OCI-LY3 (cell line): Measurements from ENCODE around the gene CHST12.
"Not testable (repeated sequence)": the region's sequence is repeated elsewhere in the genome, so short reads cannot be mapped to it uniquely, and the experiment has no call there.

ENCODE experiments used
- H2AFZ ChIP-seq: fragments of 200-600, 300-600 bp; shearing (Covaris generic); 2 replicates; pipeline ENCODE4 v1.6.0; 2014; ENCODE audit warnings: antibody characterized with exemption, low read depth, low read length
- H3K27ac ChIP-seq: fragments of 200-600, 300-600 bp; sonication (generic); 2 replicates; pipeline ENCODE4 v1.5.1; 2014; ENCODE audit warnings: mild to moderate bottlenecking, low read length, moderate library complexity, mixed read lengths
- H3K27me3 ChIP-seq: fragments of 200-600, 300-600 bp; sonication (generic); 2 replicates; pipeline ENCODE4 v1.6.1; 2014; ENCODE audit warnings: low read depth, low read length, mixed read lengths
- H3K36me3 ChIP-seq: fragments of 200-600, 300-600 bp; sonication (generic); replicated peaks from 2 replicates; pipeline ENCODE3; 2014; ENCODE audit warnings: low read depth, low read length, mixed read lengths
- H3K4me1 ChIP-seq: fragments of 300-600, 200-600 bp; sonication (generic); 2 replicates; pipeline ENCODE4 v1.6.1; 2014; ENCODE audit warnings: low read length, mixed read lengths
- H3K4me2 ChIP-seq: fragments of 200-600, 300-600 bp; sonication (generic); 2 replicates; pipeline ENCODE4 v1.6.1; 2014; ENCODE audit warnings: low read length, mixed read lengths
- H3K4me3 ChIP-seq: fragments of 300-600, 200-600 bp; sonication (generic); 2 replicates; pipeline ENCODE4 v1.5.1; 2014; ENCODE audit warnings: antibody characterized with exemption, mild to moderate bottlenecking, low read length, moderate library complexity
- H3K79me2 ChIP-seq: fragments of 300-600, 200-600 bp; shearing (Covaris generic); 2 replicates; pipeline ENCODE4 v1.6.1; 2014; ENCODE audit warnings: mild to moderate bottlenecking, low read length, mixed read lengths
- H3K9ac ChIP-seq: fragments of 300-600, 200-600 bp; shearing (Covaris generic); 2 replicates; pipeline ENCODE4 v1.6.0; 2014; ENCODE audit warnings: mild to moderate bottlenecking, low read length, moderate library complexity
- H3K9me3 ChIP-seq: fragments of 200-600, 300-600 bp; shearing (Covaris generic); 2 replicates; pipeline ENCODE4 v1.6.1; 2014; ENCODE audit warnings: low read length, mixed read lengths; ENCODE audit not compliant: insufficient read depth
- H4K20me1 ChIP-seq: fragments of 200-600, 300-600 bp; sonication (generic); 2 replicates; pipeline ENCODE4 v1.6.1; 2016; ENCODE audit warnings: low read length, mixed read lengths; ENCODE audit not compliant: insufficient read depth
- EZH2phosphoT487 ChIP-seq: fragments of 200-600 bp; shearing (Covaris generic); IDR thresholded peaks from 2 replicates; pipeline ENCODE4 v1.6.1; 2018; ENCODE audit warnings: antibody characterized with exemption, mixed run types, low read depth
- TF ChIP-seq, protein P1 (sequence below): fragments of 200-600, 300-600 bp; sonication (generic); IDR thresholded peaks from 2 replicates; pipeline ENCODE4 v1.5.1; 2014; ENCODE audit warnings: antibody characterized with exemption, low read length, low read depth

Gene CHST12

DNA sequence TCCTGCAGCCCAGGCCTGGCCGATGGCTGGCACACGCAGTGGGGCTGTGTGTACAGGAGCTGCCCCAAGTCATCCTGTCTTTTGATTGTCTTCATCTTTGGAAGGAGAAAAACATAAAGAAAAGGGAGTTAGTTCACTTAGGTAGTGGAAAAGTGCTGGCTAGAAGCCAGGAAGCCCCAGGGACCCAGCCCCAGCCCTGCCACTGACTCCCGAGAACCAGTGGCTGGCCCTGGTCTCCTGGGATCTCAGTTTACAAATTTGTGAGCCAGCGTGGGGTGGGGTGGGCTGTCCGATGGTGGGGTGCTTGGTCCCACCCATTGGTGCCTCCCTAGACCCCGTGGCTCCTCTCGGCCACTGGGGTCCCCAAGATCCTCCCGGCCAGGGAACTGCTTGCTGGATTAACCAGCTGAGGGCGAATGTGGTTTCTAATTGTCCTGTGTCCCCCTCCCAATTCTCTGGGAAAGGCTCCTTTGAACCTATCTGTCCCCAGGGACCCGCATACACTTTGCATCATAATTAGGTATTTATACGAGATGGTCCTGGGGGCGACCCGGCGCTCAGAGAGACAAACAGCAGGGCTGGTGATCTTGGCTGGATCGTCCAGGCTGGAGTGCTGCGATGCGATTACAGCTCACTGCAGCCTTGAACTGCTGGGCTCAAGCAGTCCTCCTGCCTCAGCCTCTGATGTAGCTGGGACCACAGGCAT, 16.3 kb upstream of the CHST12 start:
- H3K79me2 ChIP-seq, result no peaks in the 10 kb centered on the region
- no peak for TF ChIP-seq EZH2phosphoT487
- TF ChIP-seq, protein P1, sequence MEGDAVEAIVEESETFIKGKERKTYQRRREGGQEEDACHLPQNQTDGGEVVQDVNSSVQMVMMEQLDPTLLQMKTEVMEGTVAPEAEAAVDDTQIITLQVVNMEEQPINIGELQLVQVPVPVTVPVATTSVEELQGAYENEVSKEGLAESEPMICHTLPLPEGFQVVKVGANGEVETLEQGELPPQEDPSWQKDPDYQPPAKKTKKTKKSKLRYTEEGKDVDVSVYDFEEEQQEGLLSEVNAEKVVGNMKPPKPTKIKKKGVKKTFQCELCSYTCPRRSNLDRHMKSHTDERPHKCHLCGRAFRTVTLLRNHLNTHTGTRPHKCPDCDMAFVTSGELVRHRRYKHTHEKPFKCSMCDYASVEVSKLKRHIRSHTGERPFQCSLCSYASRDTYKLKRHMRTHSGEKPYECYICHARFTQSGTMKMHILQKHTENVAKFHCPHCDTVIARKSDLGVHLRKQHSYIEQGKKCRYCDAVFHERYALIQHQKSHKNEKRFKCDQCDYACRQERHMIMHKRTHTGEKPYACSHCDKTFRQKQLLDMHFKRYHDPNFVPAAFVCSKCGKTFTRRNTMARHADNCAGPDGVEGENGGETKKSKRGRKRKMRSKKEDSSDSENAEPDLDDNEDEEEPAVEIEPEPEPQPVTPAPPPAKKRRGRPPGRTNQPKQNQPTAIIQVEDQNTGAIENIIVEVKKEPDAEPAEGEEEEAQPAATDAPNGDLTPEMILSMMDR, result no peak
- no peak overlapping the region for H3K4me2 ChIP-seq
- H3K4me1 ChIP-seq, result no peaks in the 10 kb centered on the region
- no peak overlapping the region for H3K9ac ChIP-seq
- H4K20me1 ChIP-seq, result no peaks in the 10 kb centered on the region
- H2AFZ ChIP-seq, result no peak overlapping the region
- H3K27ac ChIP-seq, result no peak overlapping the region
- no peaks in the 10 kb centered on the region for H3K9me3 ChIP-seq
- no peaks in the 10 kb centered on the region for H3K36me3 ChIP-seq
- no peaks in the 10 kb centered on the region for H3K27me3 ChIP-seq
- H3K4me3 ChIP-seq, result no peak overlapping the region

DNA sequence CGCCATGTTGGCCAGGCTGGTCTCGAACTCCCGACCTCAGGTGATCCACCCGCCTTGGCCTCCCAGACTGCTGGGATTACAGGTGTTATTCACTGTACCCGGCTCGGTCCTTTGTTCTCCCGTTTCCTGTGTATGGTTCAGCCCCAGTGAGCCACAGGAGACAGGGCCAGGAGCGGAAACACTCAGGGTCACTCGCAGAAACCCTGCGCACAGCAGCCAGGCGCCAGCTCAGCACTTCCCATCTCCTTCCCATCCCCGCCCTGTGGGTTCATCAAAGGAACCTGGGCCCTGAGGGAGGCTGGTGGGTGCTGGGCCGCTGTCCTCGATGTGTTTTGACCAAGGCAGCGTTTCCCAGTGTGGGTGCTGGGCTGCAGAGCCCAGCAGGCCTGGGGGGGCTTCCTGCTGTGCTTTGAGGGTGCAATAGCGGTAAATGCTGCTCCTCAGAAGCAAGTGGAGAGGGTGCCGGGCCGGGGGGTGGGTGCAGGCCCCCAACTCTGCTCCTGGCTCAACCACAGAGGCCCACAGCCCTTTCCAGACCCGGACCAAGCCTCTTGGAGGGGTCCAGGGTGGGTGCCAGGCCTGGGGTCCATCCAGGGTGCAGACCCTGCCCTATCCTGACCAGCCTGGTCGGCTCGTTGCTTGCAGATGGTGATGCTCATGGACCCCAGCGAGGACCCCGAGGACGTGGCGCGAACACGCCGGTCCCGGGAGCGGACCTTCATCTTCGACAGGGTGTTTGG, 15.3 kb upstream of the CHST12 start:
- Histone ChIP-seq H3K79me2 (no peaks in the 10 kb centered on the region), H3K4me2 (no peak overlapping the region), H3K27me3 (no peaks in the 10 kb centered on the region), H3K4me3 (no peak overlapping the region), H3K36me3 (no peaks in the 10 kb centered on the region), H3K4me1 (peaks cover 2% of the 10 kb centered on the region; the same call in 1 of the 2 replicates), H4K20me1 (no peaks in the 10 kb centered on the region), H3K9me3 (no peaks in the 10 kb centered on the region), H3K9ac (no peak overlapping the region), H2AFZ (no peak overlapping the region), H3K27ac (no peak overlapping the region)
- TF ChIP-seq, protein P1, result no peak
- no peak for TF ChIP-seq EZH2phosphoT487

DNA sequence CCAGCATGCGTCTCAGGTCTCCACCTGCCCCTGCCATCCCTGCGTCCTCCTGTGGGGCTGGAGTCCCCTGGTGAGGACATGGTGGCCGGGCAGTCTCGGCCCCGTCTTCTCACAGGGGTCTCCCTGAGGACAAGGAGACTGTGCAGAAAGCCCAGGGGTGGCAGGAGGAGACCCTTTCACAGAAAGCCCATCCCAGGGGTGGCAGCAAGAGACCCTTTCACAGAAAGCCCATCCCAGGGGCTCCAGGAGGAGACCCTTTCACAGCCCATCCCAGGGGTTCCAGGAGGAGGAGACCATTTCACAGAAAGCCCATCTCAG, 14.8 kb upstream of the CHST12 start:
- Histone ChIP-seq H3K79me2 (no peaks in the 10 kb centered on the region), H4K20me1 (no peaks in the 10 kb centered on the region), H3K9ac (no peak overlapping the region), H2AFZ (no peak overlapping the region), H3K4me3 (no peak overlapping the region), H3K4me1 (peaks cover 7% of the 10 kb centered on the region; the same call in 1 of the 2 replicates), H3K36me3 (no peaks in the 10 kb centered on the region), H3K27me3 (no peaks in the 10 kb centered on the region), H3K4me2 (no peak overlapping the region), H3K27ac (no peak overlapping the region), H3K9me3 (no peaks in the 10 kb centered on the region)
- TF ChIP-seq, protein P1, result no peak
- no peak for TF ChIP-seq EZH2phosphoT487

GRCh38 chr7:2390020-2390816, 13.2 kb upstream of the CHST12 start:
- not testable (repeated sequence) for H4K20me1 ChIP-seq, H3K4me2 ChIP-seq, H3K4me1 ChIP-seq, H3K9ac ChIP-seq, H2AFZ ChIP-seq, H3K27ac ChIP-seq, H3K79me2 ChIP-seq, H3K9me3 ChIP-seq, H3K36me3 ChIP-seq, H3K4me3 ChIP-seq, H3K27me3 ChIP-seq
